Measurements from ENCODE around the gene KRT7.
"Not testable (repeated sequence)": the region's sequence is repeated elsewhere in the genome, so short reads cannot be mapped to it uniquely, and the experiment has no call there.

Gene KRT7

GRCh38 chr12:52231305-52232202, 1.5 kb upstream of the KRT7 start:
- DNase-seq, result no peak

DNA sequence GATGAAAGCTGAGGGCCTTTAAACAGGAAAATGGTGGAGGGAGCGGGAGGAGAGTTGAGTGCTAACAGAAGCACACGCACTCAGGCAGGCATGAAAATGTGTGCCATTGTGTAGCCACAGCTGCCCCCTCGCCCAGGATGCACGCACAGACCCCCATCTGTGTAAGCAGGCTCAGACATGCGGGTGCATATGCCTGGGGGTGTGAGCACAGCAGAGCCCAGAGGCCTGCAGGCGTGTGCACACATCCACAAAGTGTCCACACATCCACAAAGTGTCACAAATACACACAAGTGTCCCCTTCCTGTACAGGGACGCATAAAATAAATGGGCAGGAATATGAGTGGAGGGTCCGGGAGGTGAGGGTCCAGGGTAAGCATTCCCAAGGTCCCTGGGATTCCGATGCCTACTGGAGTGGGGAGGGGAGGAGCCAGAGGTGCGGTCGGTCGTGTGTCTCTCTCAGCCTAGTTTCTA, 805 bp upstream of the KRT7 start:
- DNase-seq, result no peak

DNA sequence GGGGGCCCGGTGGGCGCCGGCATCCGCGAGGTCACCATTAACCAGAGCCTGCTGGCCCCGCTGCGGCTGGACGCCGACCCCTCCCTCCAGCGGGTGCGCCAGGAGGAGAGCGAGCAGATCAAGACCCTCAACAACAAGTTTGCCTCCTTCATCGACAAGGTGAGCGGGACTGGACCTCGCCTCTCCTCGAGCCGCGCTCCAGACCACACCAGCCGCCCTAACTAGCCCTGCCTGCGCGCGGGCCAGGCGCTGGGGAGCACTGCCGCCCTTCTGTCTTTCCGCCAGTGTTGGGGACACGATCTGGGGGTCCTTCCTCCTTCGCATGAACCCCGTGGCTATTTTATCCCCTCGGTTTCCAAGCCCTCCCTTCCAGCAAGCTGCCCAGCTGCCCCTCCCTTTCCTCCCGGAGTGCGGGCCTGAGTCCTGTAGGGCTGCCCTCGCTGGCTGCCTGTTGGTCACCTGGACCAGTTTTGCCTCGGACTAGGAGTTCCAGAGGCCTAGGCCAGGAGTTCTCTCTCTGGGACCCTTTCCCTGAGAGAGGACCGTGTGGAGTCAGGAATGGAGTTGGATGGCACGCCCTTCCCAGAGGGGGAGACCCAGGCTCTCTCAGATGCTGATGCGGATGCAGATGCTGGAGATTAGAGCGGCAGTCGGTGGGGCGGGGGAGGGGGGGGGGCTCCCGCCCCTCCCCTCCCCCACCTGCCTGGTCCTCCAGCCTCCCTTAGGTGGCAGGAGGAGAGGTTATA, 592 bp downstream of the KRT7 start:
- DNase-seq, result no peak

DNA sequence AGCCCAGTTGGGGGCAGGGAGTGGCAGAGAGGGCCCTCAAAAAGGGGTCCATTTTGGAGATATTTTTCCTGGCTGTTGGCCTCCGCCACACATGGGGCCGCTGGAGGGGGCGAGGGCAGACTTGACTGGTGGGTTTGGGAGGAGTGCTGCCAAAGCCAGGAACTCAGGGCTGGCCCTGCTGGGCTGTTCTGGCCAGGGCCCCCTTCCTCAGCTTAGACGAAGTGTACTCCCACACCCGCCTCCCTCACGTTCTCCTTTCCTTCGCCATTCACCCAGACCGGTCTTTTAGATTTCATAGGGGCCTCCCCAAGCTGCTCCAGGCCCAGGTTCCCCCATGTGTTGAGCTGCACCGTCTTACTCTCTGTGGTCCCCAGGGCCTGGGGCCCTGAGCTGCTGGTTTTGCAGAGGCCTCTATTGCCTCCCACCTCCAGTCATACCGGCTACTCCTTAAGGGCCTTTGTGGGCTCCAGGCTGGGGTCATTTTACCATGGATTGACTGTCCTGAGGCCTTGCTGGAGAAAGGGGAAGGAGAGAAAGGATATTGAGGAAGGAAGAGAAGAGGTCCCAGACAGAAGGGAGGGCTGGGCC, 1.3 kb downstream of the KRT7 start:
- no peak for DNase-seq

GRCh38 chr12:52235001-52235764, 2.1 kb downstream of the KRT7 start:
- no peak for DNase-seq

GRCh38 chr12:52235822-52236361, 2.8 kb downstream of the KRT7 start:
- no peak for DNase-seq

DNA sequence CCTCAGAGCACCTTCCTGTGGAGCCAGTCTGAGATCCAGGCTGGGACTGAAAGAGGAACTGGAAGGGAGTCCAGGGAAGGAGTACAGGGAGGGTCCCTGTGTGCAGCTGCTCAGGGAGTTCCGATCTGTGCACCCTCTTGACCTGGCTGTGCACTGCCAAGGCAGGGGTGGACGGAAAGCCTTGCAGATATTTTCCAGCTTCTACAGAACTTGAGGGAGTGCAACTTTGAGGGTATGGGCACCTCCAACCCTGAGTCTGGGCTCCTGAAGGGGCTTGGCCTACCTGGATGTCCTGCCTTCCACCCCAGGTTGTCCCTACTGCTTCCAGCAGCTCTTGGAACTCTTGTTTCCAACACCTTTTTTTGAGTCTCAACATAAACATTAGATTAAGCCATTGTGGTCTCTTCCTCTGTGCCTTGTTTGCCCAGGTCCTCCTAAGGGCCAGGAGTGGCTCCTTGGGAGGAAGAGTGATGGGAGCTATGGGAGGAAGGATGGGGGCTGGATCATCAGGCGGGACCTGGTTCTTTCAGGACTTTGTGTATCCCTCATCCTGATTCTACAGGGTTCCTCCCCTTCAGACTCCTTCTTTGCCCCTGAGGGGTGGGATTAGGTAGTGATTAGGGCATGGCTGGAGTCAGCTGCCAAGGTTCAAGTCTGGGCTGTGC, 3.5 kb downstream of the KRT7 start:
- no peak for DNase-seq

DNA sequence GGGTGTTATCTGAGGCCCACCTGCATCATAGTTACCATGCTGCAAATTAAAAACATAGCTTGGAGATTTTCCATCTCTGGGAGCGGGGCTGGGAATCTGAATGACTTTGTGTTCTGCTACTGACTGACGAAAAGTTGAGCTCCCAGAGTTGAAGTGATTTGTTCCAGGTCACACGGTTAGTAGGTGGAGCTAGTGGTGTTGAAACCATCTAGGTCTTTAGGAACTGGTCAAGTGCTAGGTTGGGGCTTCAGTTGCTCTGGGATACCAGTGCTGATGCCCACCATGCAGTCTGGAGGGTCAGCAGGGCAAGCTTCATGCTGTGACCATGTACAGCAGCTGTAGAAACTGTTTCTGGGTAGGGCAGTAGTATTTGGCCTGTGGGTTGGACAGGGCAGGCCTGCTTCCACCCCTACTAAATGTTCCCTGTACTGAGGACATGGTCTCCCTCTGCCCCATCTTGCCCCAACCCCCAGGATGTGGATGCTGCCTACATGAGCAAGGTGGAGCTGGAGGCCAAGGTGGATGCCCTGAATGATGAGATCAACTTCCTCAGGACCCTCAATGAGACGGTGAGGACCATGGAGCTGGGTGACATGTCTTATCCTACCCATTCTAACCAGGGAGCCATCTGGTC, 5.3 kb downstream of the KRT7 start:
- DNase-seq, result no peak

GRCh38 chr12:52238916-52239646, 6.0 kb downstream of the KRT7 start:
- no peak for DNase-seq

DNA sequence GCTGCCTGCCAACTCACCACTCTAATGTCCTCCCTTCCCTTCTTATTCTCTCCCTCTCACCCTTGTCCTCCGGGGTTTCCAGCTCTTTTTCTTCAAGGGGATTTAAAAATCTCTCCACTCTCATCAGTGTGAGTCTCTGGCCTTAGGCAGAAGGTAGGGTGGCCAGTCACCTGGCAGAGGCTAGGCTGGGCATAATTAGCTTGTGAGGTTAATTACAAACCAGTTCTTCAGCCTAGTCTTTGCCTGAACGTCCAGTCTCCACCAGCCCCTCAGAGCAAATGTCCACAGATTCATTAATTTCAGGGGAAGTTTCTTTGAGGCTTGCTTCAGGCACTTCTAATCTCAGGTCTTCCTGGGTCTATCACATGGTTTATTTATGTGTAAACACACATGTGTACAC, 6.7 kb downstream of the KRT7 start:
- no peak for DNase-seq

- DNase-seq, result not testable (repeated sequence)
These were observed 7.2 kb downstream of the KRT7 start for GRCh38 chr12:52240247-52240646.

DNA sequence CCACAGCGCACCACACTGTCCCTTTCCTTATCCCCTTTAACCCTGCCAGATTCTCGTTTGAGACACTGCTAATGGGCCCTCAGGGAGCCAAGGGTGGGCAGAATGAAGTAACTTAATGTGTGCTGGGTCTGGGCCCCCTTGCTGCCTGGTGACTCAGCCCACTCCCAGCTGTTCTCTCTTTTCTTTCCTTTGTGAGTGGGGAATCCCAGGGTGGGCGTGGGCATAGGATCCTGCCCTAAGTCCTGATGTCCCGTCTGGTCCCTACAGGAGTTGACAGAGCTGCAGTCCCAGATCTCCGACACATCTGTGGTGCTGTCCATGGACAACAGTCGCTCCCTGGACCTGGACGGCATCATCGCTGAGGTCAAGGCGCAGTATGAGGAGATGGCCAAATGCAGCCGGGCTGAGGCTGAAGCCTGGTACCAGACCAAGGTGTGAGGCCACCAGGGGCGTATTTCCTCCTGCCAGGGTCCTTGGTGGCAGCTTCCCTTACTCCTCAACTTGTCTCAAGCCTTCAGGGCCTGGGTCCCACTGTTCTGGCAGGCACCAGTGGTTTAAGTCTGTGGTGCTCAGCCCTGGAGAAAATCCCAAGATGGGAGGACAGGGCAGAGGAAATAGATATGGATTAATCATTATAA, 8.3 kb downstream of the KRT7 start:
- no peak for DNase-seq

GRCh38 chr12:52242442-52243258, 9.6 kb downstream of the KRT7 start:
- DNase-seq, result no peak

DNA sequence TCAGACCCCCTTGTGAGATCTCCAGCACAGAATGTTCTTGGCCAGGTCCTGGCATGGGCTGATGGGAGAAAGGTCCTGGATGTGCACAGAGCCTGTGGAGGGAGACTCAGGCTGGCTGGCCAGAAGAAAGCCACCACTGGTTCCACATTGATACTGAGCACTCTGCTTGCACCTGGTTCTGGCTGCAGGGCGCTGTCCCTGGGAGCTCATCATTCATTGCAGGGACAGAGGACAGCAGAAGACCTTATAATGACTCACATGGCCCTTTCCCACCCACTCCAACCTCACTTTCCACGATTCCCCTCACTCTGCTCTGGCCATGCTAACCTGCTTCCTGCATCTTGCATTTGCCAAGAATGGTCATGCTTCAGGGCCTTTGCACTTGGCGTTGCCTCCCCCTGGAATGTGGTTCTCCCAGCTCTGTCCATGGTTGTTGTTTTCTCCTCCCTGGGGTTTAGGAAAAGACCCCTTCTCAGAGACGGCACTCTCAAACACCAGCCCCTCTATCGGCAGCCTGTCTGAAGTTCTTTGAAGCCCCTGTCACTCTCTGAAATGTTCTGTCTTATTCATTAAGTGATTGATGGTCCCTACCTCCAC, 10.3 kb downstream of the KRT7 start:
- no peak for DNase-seq

- DNase-seq, result no peak
These were observed 11.0 kb downstream of the KRT7 start for GRCh38 chr12:52243856-52244614.

GRCh38 chr12:52244615-52244994, 11.6 kb downstream of the KRT7 start:
- DNase-seq, result no peak

- no peak for DNase-seq
These were observed 12.4 kb downstream of the KRT7 start for GRCh38 chr12:52245259-52245961.
